CD14-positive monocyte (primary cell): Measurements from ENCODE around the gene CBY1. TPM values are rescaled to one million over a fixed set of nuclear protein-coding genes. Genes with fewer than 3 reads are reported as not detected.

Experiments used
- DNase-seq, 3 donors: peaks; one replicate each; pipeline ENCODE4 v3.0.0-alpha.2; 2011 to 2022
- H2AFZ ChIP-seq: 2 replicates; pipeline ENCODE4 v1.6.0; 2012; ENCODE audit warnings: mild to moderate bottlenecking, low read depth, low read length, inconsistent platforms; ENCODE audit not compliant: insufficient read depth, poor library complexity, severe bottlenecking
- H3K27ac ChIP-seq, 2 donors: 1 replicate in 1 of 2; 2 replicates in 1 of 2; pipeline ENCODE4 v1.5.1; 2012 to 2013; ENCODE audit warnings: low read length in 2 of 2, control low read depth in 1 of 2, inconsistent platforms in 1 of 2, low read depth in 1 of 2, mild to moderate bottlenecking in 1 of 2
- H3K27me3 ChIP-seq, 2 donors: one replicate each; pipeline versions ENCODE4 v1.6.0 to v1.6.1; 2011 to 2013; ENCODE audit warnings: low read length in 2 of 2; ENCODE audit not compliant: control insufficient read depth in 2 of 2, insufficient read depth in 2 of 2
- H3K36me3 ChIP-seq, 2 donors: replicated peaks in 1 of 2; 1 replicate in 1 of 2; 2 replicates in 1 of 2; pipeline versions ENCODE4 v1.5.1 to v1.6.1; 2012 to 2013; ENCODE audit warnings: low read length in 2 of 2, control low read depth in 1 of 2, inconsistent platforms in 1 of 2, mild to moderate bottlenecking in 1 of 2; ENCODE audit not compliant: insufficient read depth in 2 of 2, control insufficient read depth in 1 of 2
- H3K4me1 ChIP-seq, 2 donors: 1 replicate in 1 of 2; 2 replicates in 1 of 2; pipeline versions ENCODE4 v1.5.1 to v1.6.1; 2012 to 2013; ENCODE audit warnings: low read length in 2 of 2, control low read depth in 1 of 2, inconsistent platforms in 1 of 2, mild to moderate bottlenecking in 1 of 2, moderate library complexity in 1 of 2; ENCODE audit not compliant: insufficient read depth in 2 of 2, control insufficient read depth in 1 of 2
- H3K4me2 ChIP-seq: replicated peaks from 2 replicates; pipeline ENCODE3; 2012; ENCODE audit warnings: low read length, moderate library complexity, mild to moderate bottlenecking; ENCODE audit not compliant: poor library complexity, severe bottlenecking; ENCODE audit errors: extremely low read depth
- H3K4me3 ChIP-seq, 3 experiments: fragments of 200-600 bp in 1 of 3; sonication (generic) in 1 of 3; replicated peaks in 1 of 3; 1 replicate in 2 of 3; 2 replicates in 1 of 3; pipeline ENCODE4 v1.5.1; 2011 to 2013; ENCODE audit warnings: low read length in 3 of 3, mild to moderate bottlenecking in 3 of 3, control low read depth in 2 of 3, low read depth in 2 of 3, inconsistent platforms in 1 of 3, moderate library complexity in 1 of 3
- H3K79me2 ChIP-seq: 2 replicates; pipeline ENCODE4 v1.6.0; 2012; ENCODE audit warnings: mild to moderate bottlenecking, control low read depth, inconsistent platforms, low read length, moderate library complexity; ENCODE audit not compliant: insufficient read depth
- H3K9ac ChIP-seq: 2 replicates; pipeline ENCODE4 v1.6.0; 2017; ENCODE audit warnings: low read length, mild to moderate bottlenecking; ENCODE audit not compliant: insufficient read depth, poor library complexity, severe bottlenecking
- H3K9me3 ChIP-seq, 2 donors: replicated peaks in 1 of 2; 1 replicate in 1 of 2; 2 replicates in 1 of 2; pipeline versions ENCODE4 v1.5.1 to v1.6.1; 2012 to 2013; ENCODE audit warnings: low read length in 2 of 2, control low read depth in 1 of 2; ENCODE audit not compliant: control insufficient read depth in 1 of 2, insufficient read depth in 1 of 2
- H4K20me1 ChIP-seq: 2 replicates; pipeline ENCODE4 v1.6.0; 2012; ENCODE audit warnings: mild to moderate bottlenecking, low read length, control low read depth, moderate library complexity; ENCODE audit not compliant: insufficient read depth
- H3K27ac Mint-ChIP-seq, 7 donors: one replicate each; pipeline ENCODE4 v1.8.0; 2020; ENCODE audit warnings: mild to moderate bottlenecking in 7 of 7, mixed read lengths in 7 of 7, moderate library complexity in 6 of 7, inconsistent platforms in 2 of 7
- H3K27me3 Mint-ChIP-seq, 3 donors: one replicate each; pipeline ENCODE4 v1.8.0; 2021 to 2022; ENCODE audit warnings: low read depth in 3 of 3, mild to moderate bottlenecking in 3 of 3, mixed read lengths in 3 of 3, moderate library complexity in 3 of 3, inconsistent platforms in 1 of 3
- H3K36me3 Mint-ChIP-seq, 2 donors: one replicate each; pipeline ENCODE4 v1.8.0; 2020; ENCODE audit warnings: mixed read lengths in 2 of 2, inconsistent platforms in 1 of 2, mild to moderate bottlenecking in 1 of 2
- H3K4me1 Mint-ChIP-seq: one replicate; pipeline ENCODE4 v1.8.0; 2020; ENCODE audit warnings: mild to moderate bottlenecking, mixed read lengths
- H3K4me3 Mint-ChIP-seq, 2 donors: one replicate each; pipeline ENCODE4 v1.8.0; 2020; ENCODE audit warnings: mild to moderate bottlenecking in 2 of 2, mixed read lengths in 2 of 2, moderate library complexity in 1 of 2
- H3K9me3 Mint-ChIP-seq, 7 donors: one replicate each; pipeline ENCODE4 v1.8.0; 2020 to 2022; ENCODE audit warnings: mixed read lengths in 7 of 7, mild to moderate bottlenecking in 6 of 7, moderate library complexity in 6 of 7, inconsistent platforms in 2 of 7
- CTCF ChIP-seq: fragments of 200-600 bp; IDR thresholded peaks from one replicate; pipeline ENCODE4 v1.8.0; 2022; ENCODE audit warnings: antibody characterized with exemption, mild to moderate bottlenecking
- WGBS: methylation state at CpG from one replicate; pipeline ENCODE4 v1.1.5; 2013; ENCODE audit warnings: missing lambda C conversion rate; ENCODE audit not compliant: insufficient coverage; 5-methylcytosine and 5-hydroxymethylcytosine counted together
- intact Hi-C, 2 donors: fragments of 100-400 bp; cut with micrococcal nuclease; formaldehyde crosslinking; loops; one replicate each; pipeline versions ENCODE4 v1.15.0 to v1.15.1; 2023
- polyA plus RNA-seq, 3 donors: library from polyadenylated mRNA; depleted of rRNA in 1 of 3; unstranded in 2 of 3; stranded (reverse) in 1 of 3; fragments of 300-500 nt in 2 of 3; fragments of >200 nt in 1 of 3; fragmentation: Illumina TruSeq in 2 of 3; gene quantifications; 1 replicate in 2 of 3; 2 replicates in 1 of 3; pipeline ENCODE4 v1.2.3, GENCODE V29; 2012 to 2021

CBY1 gene
- polyA plus RNA-seq, 3 donors: 1.1 to 4.1 (median 1.7) TPM

- intact Hi-C loops: no loop called here
- H4K20me1 ChIP-seq: no peaks in the 10 kb centered on the region
- H3K36me3 ChIP-seq: no peaks in the 10 kb centered on the region
- no peak overlapping the region for H3K27ac ChIP-seq
- no peak overlapping the region for H3K27ac Mint-ChIP-seq
- no peak for TF ChIP-seq CTCF
- H3K27me3 Mint-ChIP-seq: peaks cover 1 to 7% (median 4%) of the 10 kb centered on the region in 3 donors
- no peaks in the 10 kb centered on the region for H3K4me1 ChIP-seq
- no peak overlapping the region for H3K9ac ChIP-seq
- WGBS: 94% methylated on average over 3 of the region's 5 CpGs
- H3K36me3 Mint-ChIP-seq: no peaks in the 10 kb centered on the region
- H3K27me3 ChIP-seq: no peaks in the 10 kb centered on the region
- H3K4me1 Mint-ChIP-seq: no peaks in the 10 kb centered on the region
- H2AFZ ChIP-seq: no peak overlapping the region
- no peaks in the 10 kb centered on the region for H3K9me3 ChIP-seq
- no peak for DNase-seq
- no peak overlapping the region for H3K4me3 Mint-ChIP-seq
- H3K4me3 ChIP-seq: no peak overlapping the region
- H3K79me2 ChIP-seq: no peaks in the 10 kb centered on the region
- H3K4me2 ChIP-seq: no peak overlapping the region
- H3K9me3 Mint-ChIP-seq: peaks cover 0 to 1% (median 0%) of the 10 kb centered on the region in 7 donors
Measured at GRCh38 chr22:38611559-38611958, 44.9 kb upstream of the CBY1 start.

- peaks cover 0 to 1% (median 0%) of the 10 kb centered on the region in 7 donors for H3K9me3 Mint-ChIP-seq
- H3K4me1 ChIP-seq: no peaks in the 10 kb centered on the region
- no peaks in the 10 kb centered on the region for H3K27me3 ChIP-seq
- no peak overlapping the region for H3K4me3 ChIP-seq
- no peak overlapping the region for H3K4me2 ChIP-seq
- no peak overlapping the region for H3K9ac ChIP-seq
- no peak overlapping the region for H3K27ac Mint-ChIP-seq
- no peak overlapping the region for H3K27ac ChIP-seq
- no peaks in the 10 kb centered on the region for H3K4me1 Mint-ChIP-seq
- TF ChIP-seq CTCF: no peak
- no peaks in the 10 kb centered on the region for H3K36me3 Mint-ChIP-seq
- no peaks in the 10 kb centered on the region for H3K36me3 ChIP-seq
- no peaks in the 10 kb centered on the region for H3K9me3 ChIP-seq
- no peak overlapping the region for H3K4me3 Mint-ChIP-seq
- no peak for DNase-seq
- 96% methylated on average over 3 of the region's 5 CpGs for WGBS
- H4K20me1 ChIP-seq: no peaks in the 10 kb centered on the region
- no peak overlapping the region for H2AFZ ChIP-seq
- H3K79me2 ChIP-seq: no peaks in the 10 kb centered on the region
- intact Hi-C loops: no loop called here
- H3K27me3 Mint-ChIP-seq: peaks cover 0 to 7% (median 4%) of the 10 kb centered on the region in 3 donors
Measured at GRCh38 chr22:38612217-38613006, 44.0 kb upstream of the CBY1 start.
